Activated CD4-positive, alpha-beta T cell treated with anti-CD3 and anti-CD28 coated beads, Interleukin-2, Interleukin-4, amounts not matched to agents 100 ng/mL and 50 ng/mL, durations not matched to agents 16 hours and 8 hours (primary cell): ENCODE measurements around the gene IL31RA.
"Not testable (repeated sequence)": the region's sequence is repeated elsewhere in the genome, so short reads cannot be mapped to it uniquely, and the experiment has no call there.

ENCODE experiments used
- DNase-seq: peaks from one replicate; pipeline ENCODE4 v3.0.0-alpha.2; 2020; ENCODE audit warnings: low spot score

IL31RA gene

GRCh38 chr5:55850839-55851674 is at the start of gene IL31RA:
TSS of gene IL31RA (plus strand) at chr5:55851357. CDS start at chr5:55851571, 214 bp downstream.
- DNase-seq, result peak; percentile 42

- not testable (repeated sequence) for DNase-seq
These were observed 42.3 kb upstream of the IL31RA start for GRCh38 chr5:55808814-55809213.

- DNase-seq, result not testable (repeated sequence)
These were observed 35.2 kb upstream of the IL31RA start for GRCh38 chr5:55815939-55816338.

- no peak for DNase-seq
These were observed 34.8 kb upstream of the IL31RA start for GRCh38 chr5:55816342-55816741.

- DNase-seq, result no peak
These were observed 34.1 kb upstream of the IL31RA start for GRCh38 chr5:55817030-55817429.

- DNase-seq, result no peak
These were observed 30.7 kb upstream of the IL31RA start for GRCh38 chr5:55820488-55820887.

- DNase-seq, result no peak
These were observed 29.2 kb upstream of the IL31RA start for GRCh38 chr5:55821731-55822512.

- DNase-seq, result peak; percentile 6
These were observed 27.9 kb upstream of the IL31RA start for GRCh38 chr5:55823151-55823796.

GRCh38 chr5:55829956-55830355 is 21.2 kb upstream of the IL31RA start:
- DNase-seq, result peak; percentile 19

- no peak for DNase-seq
These were observed 18.7 kb upstream of the IL31RA start for GRCh38 chr5:55832446-55832845.

GRCh38 chr5:55836191-55836590 is 15.0 kb upstream of the IL31RA start:
- DNase-seq, result no peak

- no peak for DNase-seq
These were observed 9.2 kb upstream of the IL31RA start for GRCh38 chr5:55841976-55842375.

GRCh38 chr5:55847837-55848236 is 3.3 kb upstream of the IL31RA start:
- no peak for DNase-seq

- no peak for DNase-seq
These were observed 2.4 kb upstream of the IL31RA start for GRCh38 chr5:55848783-55849182.

GRCh38 chr5:55851675-55851979 is 470 bp downstream of the IL31RA start:
- no peak for DNase-seq

GRCh38 chr5:55852503-55852902 is 1.3 kb downstream of the IL31RA start:
- DNase-seq, result no peak

GRCh38 chr5:55853041-55853670 is 2.0 kb downstream of the IL31RA start:
- DNase-seq, result no peak

GRCh38 chr5:55853818-55854217 is 2.7 kb downstream of the IL31RA start:
- DNase-seq, result no peak

- peak; percentile 18 for DNase-seq
These were observed 4.4 kb downstream of the IL31RA start for GRCh38 chr5:55855509-55855908.

- DNase-seq, result peak; percentile 63
These were observed 5.5 kb downstream of the IL31RA start for GRCh38 chr5:55856516-55857246.

GRCh38 chr5:55857247-55857640 is 6.1 kb downstream of the IL31RA start:
- DNase-seq, result no peak

- no peak for DNase-seq
These were observed 6.9 kb downstream of the IL31RA start for GRCh38 chr5:55858104-55858503.
